Activated naive CD8-positive, alpha-beta T cell treated with anti-CD3 and anti-CD28 coated beads, Interleukin-2, amount 50 U/mL, for 16 hours (primary cell): ENCODE results near the gene SNX21.
"Not testable (repeated sequence)": the region's sequence is repeated elsewhere in the genome, so short reads cannot be mapped to it uniquely, and the experiment has no call there.

ENCODE experiments used
- DNase-seq: peaks from one replicate; pipeline ENCODE4 v3.0.0-alpha.2; 2020; ENCODE audit warnings: low read depth, low spot score

Gene SNX21, protein sequence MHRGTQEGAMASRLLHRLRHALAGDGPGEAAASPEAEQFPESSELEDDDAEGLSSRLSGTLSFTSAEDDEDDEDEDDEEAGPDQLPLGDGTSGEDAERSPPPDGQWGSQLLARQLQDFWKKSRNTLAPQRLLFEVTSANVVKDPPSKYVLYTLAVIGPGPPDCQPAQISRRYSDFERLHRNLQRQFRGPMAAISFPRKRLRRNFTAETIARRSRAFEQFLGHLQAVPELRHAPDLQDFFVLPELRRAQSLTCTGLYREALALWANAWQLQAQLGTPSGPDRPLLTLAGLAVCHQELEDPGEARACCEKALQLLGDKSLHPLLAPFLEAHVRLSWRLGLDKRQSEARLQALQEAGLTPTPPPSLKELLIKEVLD

DNA sequence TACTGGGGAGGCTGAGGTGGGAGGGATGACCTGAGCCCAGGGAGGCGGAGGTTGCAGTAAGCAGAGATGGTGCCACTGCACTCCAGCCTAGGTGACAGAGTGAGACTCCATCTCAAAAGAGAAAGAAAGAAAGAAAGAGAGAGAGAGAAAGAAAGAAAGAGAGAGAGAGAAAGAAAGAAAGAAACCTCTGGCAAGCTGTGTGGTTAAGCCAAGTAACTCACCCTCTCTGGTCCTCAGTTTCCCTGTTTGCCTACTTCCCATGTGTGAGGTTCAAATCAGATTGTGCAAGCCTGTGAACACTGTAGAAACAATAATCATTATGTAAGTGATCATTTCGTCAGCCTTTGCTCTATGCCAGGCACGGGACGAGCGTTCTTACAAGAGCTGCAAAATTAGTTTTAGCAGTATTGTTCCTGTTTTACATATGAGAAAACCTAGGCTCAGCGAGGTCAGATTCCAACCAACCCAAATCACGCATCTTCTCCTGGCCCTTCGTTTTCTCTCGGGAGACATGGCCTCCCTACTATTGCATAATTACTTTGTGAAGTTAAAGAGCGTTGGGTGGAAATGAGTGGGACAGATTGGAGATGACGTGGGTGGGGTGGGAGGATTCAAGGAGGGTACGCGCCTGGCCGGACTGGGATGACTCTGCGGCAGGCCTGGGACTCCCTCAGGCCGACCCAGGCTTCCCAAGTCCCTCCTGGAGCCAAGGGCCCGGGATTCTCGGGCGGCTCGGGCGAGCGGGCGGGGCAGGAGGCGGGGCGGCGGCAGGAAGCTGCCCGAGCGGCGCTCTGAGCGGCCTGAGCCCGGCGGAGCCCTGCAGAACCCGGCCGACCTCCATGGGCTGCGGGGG, at the start of gene SNX21:
Gene SNX21, plus strand, starts transcription at position 770 of the 853 bp plus-strand sequence. CDS start 121 bp downstream, outside the sequence.
- DNase-seq = no peak

DNA sequence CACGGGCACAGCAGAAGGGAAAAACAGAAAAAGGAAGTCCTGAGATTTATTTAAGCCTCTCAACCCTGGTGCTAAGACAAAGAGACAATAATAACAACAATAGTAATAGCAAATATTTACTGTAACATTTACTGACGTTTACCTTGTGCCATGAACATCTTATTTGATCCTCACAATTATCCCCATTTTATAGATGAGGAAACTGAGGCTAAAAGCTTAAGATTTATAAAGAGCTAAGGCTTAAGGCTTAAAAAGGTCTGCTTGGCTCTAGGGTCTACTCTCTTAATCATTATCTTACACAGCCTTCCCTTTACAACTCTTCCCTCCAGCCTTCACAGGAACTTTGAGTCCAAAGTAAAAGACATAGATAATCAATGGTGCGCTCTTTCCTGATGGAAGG, 45.2 kb upstream of the SNX21 start:
- no peak for DNase-seq

GRCh38 chr20:45792317-45793118, 41.1 kb upstream of the SNX21 start:
- no peak for DNase-seq

GRCh38 chr20:45796337-45797065, 37.1 kb upstream of the SNX21 start:
- no peak for DNase-seq

DNA sequence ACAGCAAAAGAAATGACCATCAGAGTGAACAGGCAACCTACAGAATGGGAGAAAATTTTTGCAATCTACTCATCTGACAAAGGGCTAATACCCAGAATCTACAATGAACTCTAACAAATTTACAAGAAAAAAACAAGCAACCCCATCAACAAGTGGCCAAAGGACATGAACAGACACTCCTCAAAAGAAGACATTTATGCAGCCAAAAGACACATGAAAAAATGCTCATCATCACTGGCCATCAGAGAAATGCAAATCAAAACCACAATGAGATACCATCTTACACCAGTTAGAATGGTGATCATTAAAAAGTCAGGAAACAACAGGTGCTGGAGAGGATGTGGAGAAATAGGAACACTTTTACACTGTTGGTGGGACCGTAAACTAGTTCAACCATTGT, 36.1 kb upstream of the SNX21 start:
- DNase-seq = not testable (repeated sequence)

GRCh38 chr20:45797955-45798354, 35.6 kb upstream of the SNX21 start:
- not testable (repeated sequence) for DNase-seq

DNA sequence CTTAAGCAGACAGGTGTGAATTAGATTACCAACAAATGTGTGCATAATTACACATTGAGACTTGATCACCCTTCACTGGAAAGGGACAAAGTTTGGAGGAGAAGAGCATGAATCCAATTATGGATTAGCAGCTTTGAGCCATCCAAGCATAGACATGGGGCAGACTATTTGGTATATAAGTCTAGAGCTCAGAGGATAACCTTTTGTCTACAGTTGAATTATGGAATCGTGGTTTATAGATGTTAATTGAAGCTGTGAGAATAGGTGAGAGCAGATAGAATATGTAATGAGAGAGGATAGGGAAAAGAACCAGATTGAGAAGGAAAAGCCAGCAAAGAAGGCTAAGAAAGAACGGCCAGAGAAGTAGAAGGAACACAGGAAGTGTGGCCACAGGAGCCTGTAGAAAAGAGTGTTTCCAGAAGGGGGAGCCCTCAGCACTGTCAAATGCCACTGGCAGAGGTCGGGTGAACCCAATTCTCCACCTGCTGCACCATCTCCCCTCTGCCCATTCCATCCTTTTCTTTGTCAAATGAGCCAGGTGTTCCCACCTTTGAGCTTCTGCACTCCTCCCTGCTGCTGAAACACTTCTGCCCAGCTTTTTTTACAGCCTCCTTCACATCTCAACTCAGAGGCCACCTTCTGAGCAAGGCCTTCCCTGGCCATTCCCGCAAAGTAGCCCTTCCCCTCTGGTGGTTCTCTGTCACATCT, 34.5 kb upstream of the SNX21 start:
- DNase-seq = peak; percentile 25

GRCh38 chr20:45801851-45802250, 31.7 kb upstream of the SNX21 start:
- DNase-seq = no peak

DNA sequence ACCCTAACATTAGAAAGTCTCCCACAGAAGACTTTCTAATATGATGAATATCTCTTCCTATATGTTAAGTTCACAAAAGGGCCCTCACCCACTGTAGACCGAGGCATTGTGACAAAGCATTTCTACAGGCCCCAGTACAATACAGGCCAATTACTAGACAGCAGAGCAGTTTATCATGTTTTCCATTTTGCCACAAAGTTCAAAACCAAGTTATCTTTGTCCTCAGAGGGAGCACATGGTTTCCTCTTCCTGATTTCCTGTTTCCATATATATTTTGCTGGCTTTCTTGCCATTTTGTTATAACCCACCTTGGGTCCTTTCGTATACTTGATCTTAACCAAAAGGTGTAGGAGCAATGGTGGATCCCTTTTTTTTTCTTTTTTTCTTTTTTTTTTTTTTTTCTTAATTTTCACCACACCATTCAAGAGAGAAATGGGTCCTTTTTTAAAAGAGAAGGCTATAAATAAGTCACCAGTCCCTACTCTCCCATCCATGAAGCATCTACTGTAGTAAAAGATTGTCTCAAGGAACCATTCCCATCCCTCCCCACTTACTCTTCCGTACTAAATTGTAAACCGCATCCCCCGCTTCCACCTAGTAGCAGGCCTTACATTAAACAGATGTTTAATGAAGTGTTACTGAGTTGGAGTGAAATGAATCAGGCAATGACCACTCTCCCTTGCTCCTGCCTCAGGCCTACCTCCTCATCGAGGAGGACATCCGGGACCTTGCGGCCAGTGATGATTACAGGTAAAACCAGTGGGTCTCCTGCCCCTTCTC, 23.2 kb upstream of the SNX21 start:
- no peak for DNase-seq

DNA sequence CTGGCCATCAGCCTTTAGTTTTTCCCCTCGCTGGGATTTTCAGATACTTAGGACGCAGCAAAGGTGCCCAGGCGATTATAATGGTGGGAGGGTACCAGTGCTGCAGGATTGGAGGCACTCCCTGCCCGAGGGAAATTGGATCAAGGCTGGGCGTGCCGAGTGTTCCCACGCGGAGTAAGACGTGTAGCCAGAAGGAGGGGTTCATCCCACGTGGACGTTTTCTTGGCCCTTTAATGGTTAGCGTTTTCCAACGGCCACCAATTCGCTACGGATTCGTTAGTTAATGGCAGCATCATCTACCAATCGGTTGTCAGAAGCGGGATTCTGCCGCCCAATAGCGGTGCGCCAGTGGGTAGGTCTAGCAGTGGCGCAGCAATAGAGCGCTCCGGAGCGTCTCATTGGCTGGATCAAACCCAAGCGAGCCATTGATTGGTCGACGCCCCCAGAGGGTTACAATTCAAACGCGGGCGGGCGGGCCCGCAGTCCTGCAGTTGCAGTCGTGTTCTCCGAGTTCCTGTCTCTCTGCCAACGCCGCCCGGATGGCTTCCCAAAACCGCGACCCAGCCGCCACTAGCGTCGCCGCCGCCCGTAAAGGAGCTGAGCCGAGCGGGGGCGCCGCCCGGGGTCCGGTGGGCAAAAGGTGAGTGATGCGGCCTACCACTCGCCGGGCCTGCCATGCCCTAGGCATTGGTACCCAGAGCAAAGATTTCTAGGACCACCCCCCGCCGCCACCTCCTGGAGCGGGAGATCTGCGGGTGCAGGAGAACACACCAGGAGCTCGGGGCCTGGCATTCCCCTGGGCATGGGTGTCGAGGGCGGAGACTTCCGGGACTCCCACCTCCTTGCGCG, 21.2 kb upstream of the SNX21 start, which contains the start of gene UBE2C:
Gene UBE2C, plus strand, starts transcription at position 488 of the 849 bp plus-strand sequence. Its CDS starts 52 bp downstream, at position 540.
- peak; percentile 89 for DNase-seq

- no peak for DNase-seq
Observed at GRCh38 chr20:45813006-45813340, 20.6 kb upstream of the SNX21 start.

DNA sequence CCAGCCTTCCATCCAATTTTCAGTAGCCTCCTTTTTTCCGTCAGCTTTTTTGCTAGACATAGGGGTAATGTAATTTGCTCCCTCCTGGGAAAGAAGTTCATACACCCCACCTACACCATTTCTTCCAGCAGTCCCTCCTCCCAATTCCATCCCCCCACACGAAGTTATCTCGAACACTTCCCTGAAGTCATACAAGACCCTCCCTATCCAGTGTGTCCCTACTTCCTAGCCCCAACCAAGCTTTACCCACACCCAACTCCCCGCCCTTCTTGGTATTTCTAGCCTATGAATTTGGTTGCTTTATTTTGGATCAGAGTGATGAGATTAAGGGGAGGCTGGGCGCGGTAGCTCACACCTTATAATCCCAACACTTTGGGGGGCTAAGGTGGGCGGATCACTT, 20.1 kb upstream of the SNX21 start:
- no peak for DNase-seq

DNA sequence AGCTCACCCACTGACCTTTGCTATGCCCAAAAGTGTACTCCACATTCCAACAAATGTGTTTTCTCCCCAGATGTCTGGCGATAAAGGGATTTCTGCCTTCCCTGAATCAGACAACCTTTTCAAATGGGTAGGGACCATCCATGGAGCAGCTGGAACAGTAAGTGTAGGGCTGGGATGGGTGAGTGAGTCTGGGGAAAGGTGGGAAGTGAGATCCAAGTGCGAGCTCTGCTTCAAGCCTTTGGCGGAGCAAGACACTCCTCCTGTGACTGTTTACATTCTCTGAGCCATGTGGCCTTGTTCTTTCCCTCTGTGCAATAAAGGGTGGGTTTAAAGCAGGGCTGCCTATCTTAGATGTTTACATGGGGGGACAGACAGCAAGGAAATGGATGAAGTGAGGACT, 19.3 kb upstream of the SNX21 start:
- DNase-seq = no peak

DNA sequence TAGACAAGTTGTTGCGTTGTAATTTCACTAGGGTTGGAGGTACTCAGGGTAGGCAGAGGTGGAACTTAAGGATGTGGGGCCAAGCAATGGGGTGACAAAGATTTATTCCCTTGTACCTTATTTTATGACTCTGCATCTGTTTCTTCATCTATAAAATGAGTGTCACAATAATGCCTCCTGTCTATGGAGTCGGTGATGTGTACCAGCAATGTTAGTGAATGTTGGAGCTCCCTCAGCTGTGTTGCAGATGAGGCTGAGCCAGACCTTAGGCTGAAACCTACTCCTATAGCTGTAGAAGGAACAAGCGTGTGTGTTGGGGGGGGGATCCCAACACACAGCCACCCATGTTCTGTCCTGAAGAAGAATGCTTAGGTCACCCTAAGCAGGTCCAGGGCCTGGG, 16.6 kb upstream of the SNX21 start:
- DNase-seq = no peak

- no peak for DNase-seq
Observed at GRCh38 chr20:45817376-45818194, 16.0 kb upstream of the SNX21 start.

- DNase-seq = no peak
Observed at GRCh38 chr20:45818239-45818638, 15.4 kb upstream of the SNX21 start.

- no peak for DNase-seq
Observed at GRCh38 chr20:45819466-45819865, 14.1 kb upstream of the SNX21 start.

- no peak for DNase-seq
Observed at GRCh38 chr20:45821947-45822346, 11.7 kb upstream of the SNX21 start.
